OCI-LY1 (cell line): Measurements from ENCODE around the gene DHRSX.

Experiments
- H2AFZ ChIP-seq: fragments of 200-600 bp; sonication (generic), shearing (Covaris generic); 2 replicates; pipeline ENCODE4 v1.6.0; 2014; ENCODE audit warnings: antibody characterized with exemption, mild to moderate bottlenecking, low read length
- H3F3A ChIP-seq: fragments of 200-600 bp; sonication (generic), shearing (Covaris generic); 2 replicates; pipeline ENCODE4 v1.6.0; 2014; ENCODE audit warnings: mild to moderate bottlenecking, antibody characterized with exemption, low read length, moderate library complexity; ENCODE audit not compliant: insufficient read depth
- H3K27ac ChIP-seq: fragments of 200-600 bp; sonication (generic); 2 replicates; pipeline ENCODE4 v1.5.1; 2014; ENCODE audit warnings: low read length, mixed run types, mild to moderate bottlenecking, low read depth; ENCODE audit not compliant: poor library complexity, severe bottlenecking
- H3K27me3 ChIP-seq: fragments of 200-600 bp; sonication (generic); 2 replicates; pipeline ENCODE4 v1.6.0; 2014; ENCODE audit warnings: antibody characterized with exemption, mild to moderate bottlenecking, low read length, moderate library complexity; ENCODE audit not compliant: insufficient read depth
- H3K36me3 ChIP-seq: fragments of 200-600 bp; sonication (generic); 2 replicates; pipeline ENCODE4 v1.6.1; 2014; ENCODE audit warnings: mild to moderate bottlenecking, antibody characterized with exemption, low read length, moderate library complexity, mixed read lengths; ENCODE audit not compliant: insufficient read depth
- H3K4me1 ChIP-seq: fragments of 200-600 bp; sonication (generic); 2 replicates; pipeline ENCODE4 v1.5.1; 2014; ENCODE audit warnings: mild to moderate bottlenecking, low read length, moderate library complexity; ENCODE audit not compliant: insufficient read depth, severe bottlenecking
- H3K4me2 ChIP-seq: fragments of 200-600 bp; sonication (generic), shearing (Covaris generic); 2 replicates; pipeline ENCODE4 v1.6.1; 2014; ENCODE audit warnings: low read length
- H3K4me3 ChIP-seq: fragments of 200-600 bp; sonication (generic); 2 replicates; pipeline ENCODE4 v1.5.1; 2014; ENCODE audit warnings: low read length, low read depth, mild to moderate bottlenecking, mixed read lengths; ENCODE audit not compliant: poor library complexity, severe bottlenecking
- H3K79me2 ChIP-seq: fragments of 200-600 bp; shearing (Covaris generic); 2 replicates; pipeline ENCODE4 v1.6.1; 2016; ENCODE audit warnings: mixed run types, low read length, mixed read lengths; ENCODE audit not compliant: insufficient read depth
- H3K9ac ChIP-seq: fragments of 200-600 bp; sonication (generic), shearing (Covaris generic); 2 replicates; pipeline ENCODE4 v1.6.1; 2014; ENCODE audit warnings: mild to moderate bottlenecking, low read length, mixed read lengths
- H3K9me2 ChIP-seq: fragments of 200-600 bp; sonication (generic), shearing (Covaris generic); 2 replicates; pipeline ENCODE4 v1.6.1; 2014; ENCODE audit warnings: low read depth, mild to moderate bottlenecking, low read length, mixed read lengths
- H3K9me3 ChIP-seq: fragments of 200-600 bp; shearing (Covaris generic); 2 replicates; pipeline ENCODE4 v1.6.1; 2014; ENCODE audit warnings: low read length, mixed read lengths
- H4K20me1 ChIP-seq: fragments of 200-600 bp; sonication (generic), shearing (Covaris generic); 2 replicates; pipeline ENCODE4 v1.6.0; 2016; ENCODE audit warnings: mild to moderate bottlenecking, low read length; ENCODE audit not compliant: insufficient read depth
- EZH2 ChIP-seq: fragments of 200-600 bp; sonication (generic), shearing (Covaris generic); IDR thresholded peaks from 2 replicates; pipeline ENCODE4 v1.8.0; 2017; ENCODE audit warnings: borderline replicate concordance, mixed run types, mild to moderate bottlenecking, antibody characterized with exemption, low read length, moderate library complexity, mixed read lengths
- TF ChIP-seq, protein P1 (sequence below): fragments of 200-600 bp; sonication (generic), shearing (Covaris generic); IDR thresholded peaks from 2 replicates; pipeline ENCODE4 v1.5.1; 2017; ENCODE audit warnings: mild to moderate bottlenecking, antibody characterized with exemption, low read length, moderate library complexity, mixed read lengths

Gene DHRSX

DNA sequence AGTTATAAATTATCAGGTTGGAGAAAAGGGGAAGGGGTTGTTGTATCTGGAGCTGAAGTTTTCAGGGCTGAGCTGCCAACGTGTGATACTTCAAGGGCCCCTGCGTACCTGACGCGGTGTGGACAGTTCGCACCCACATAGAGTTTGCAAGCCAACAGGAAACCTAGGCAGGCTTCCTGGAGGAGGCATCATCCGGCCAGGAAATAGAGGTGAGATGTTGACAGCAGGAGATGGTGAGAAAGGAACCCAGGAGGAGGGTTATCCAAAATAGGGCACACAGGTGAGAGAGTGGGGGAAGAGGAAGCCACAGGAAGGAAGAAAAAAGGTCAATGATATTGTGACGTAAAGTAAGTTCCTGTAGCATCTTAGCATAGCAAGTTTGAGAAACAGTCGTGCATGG is 127.2 kb downstream of the DHRSX start:
- Histone ChIP-seq H4K20me1 (no peaks in the 10 kb centered on the region), H3F3A (no peaks in the 10 kb centered on the region), H3K4me3 (no peak overlapping the region), H2AFZ (no peak overlapping the region), H3K9me2 (no peaks in the 10 kb centered on the region), H3K79me2 (no peaks in the 10 kb centered on the region), H3K4me2 (no peak overlapping the region), H3K27me3 (no peaks in the 10 kb centered on the region), H3K9ac (no peak overlapping the region), H3K9me3 (no peaks in the 10 kb centered on the region), H3K4me1 (no peaks in the 10 kb centered on the region), H3K27ac (no peak overlapping the region), H3K36me3 (peaks cover 24% of the 10 kb centered on the region; the same call in 1 of the 2 replicates)
- TF ChIP-seq, protein P1, sequence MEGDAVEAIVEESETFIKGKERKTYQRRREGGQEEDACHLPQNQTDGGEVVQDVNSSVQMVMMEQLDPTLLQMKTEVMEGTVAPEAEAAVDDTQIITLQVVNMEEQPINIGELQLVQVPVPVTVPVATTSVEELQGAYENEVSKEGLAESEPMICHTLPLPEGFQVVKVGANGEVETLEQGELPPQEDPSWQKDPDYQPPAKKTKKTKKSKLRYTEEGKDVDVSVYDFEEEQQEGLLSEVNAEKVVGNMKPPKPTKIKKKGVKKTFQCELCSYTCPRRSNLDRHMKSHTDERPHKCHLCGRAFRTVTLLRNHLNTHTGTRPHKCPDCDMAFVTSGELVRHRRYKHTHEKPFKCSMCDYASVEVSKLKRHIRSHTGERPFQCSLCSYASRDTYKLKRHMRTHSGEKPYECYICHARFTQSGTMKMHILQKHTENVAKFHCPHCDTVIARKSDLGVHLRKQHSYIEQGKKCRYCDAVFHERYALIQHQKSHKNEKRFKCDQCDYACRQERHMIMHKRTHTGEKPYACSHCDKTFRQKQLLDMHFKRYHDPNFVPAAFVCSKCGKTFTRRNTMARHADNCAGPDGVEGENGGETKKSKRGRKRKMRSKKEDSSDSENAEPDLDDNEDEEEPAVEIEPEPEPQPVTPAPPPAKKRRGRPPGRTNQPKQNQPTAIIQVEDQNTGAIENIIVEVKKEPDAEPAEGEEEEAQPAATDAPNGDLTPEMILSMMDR, result no peak
- no peak for TF ChIP-seq EZH2

DNA sequence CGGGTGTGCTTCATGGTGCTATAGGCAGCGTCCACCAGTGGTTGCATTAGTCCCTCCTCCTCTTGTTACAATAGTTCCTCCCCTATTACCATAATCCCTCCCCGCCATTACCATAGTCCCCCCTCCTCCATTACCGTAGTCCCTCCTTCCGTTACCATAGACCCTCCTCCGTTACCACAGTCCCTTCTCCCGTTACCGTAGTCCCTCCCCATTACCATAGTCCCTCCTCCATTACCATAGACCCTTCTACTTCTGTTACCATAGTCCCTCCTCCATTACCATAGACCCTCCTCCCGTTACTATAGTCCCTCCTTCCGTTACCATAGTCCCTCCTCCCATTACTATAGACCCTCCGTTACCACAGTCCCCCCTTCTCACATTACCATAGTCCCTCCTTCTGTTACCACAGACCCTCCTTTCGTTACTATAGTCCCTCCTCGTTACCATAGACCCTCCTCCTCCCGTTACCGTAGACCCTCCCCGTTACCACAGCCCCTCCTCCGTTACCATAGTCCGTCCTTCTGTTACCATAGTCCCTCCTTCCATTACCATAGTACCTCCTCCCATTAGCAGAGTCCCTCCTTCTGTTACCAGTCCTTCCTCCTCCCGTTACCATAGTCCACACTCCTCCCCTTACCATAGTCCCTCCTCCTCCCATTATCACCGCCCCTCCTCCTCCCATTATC is 129.6 kb downstream of the DHRSX start:
- Histone ChIP-seq H3K27ac (no peak overlapping the region), H3K4me1 (no peaks in the 10 kb centered on the region), H3K9ac (no peak overlapping the region), H3K4me3 (no peak overlapping the region), H4K20me1 (no peaks in the 10 kb centered on the region), H3K79me2 (no peaks in the 10 kb centered on the region), H3K4me2 (no peak overlapping the region), H3K9me2 (no peaks in the 10 kb centered on the region), H3K36me3 (peaks cover 24% of the 10 kb centered on the region), H3F3A (no peaks in the 10 kb centered on the region), H3K9me3 (no peaks in the 10 kb centered on the region), H2AFZ (no peak overlapping the region), H3K27me3 (no peaks in the 10 kb centered on the region)
- TF ChIP-seq, protein P1, result no peak
- TF ChIP-seq EZH2, result no peak

GRCh38 chrX:2370456-2370855 is 130.3 kb downstream of the DHRSX start:
- Histone ChIP-seq H3K79me2 (no peaks in the 10 kb centered on the region), H4K20me1 (no peaks in the 10 kb centered on the region), H3F3A (no peaks in the 10 kb centered on the region), H3K9me2 (no peaks in the 10 kb centered on the region), H3K27ac (no peak overlapping the region), H3K4me2 (no peak overlapping the region), H3K27me3 (no peaks in the 10 kb centered on the region), H3K9ac (no peak overlapping the region), H2AFZ (no peak overlapping the region), H3K36me3 (peaks cover 24% of the 10 kb centered on the region), H3K4me3 (no peak overlapping the region), H3K9me3 (no peaks in the 10 kb centered on the region), H3K4me1 (no peaks in the 10 kb centered on the region)
- TF ChIP-seq, protein P1, result no peak
- no peak for TF ChIP-seq EZH2
